B cell (primary cell): ENCODE data around the gene KCNK7. TPM values are rescaled to one million over a fixed set of nuclear protein-coding genes. Genes with fewer than 3 reads are reported as not detected.
A peak's percentile ranks its signal among the peaks of the same experiment; 100 is the strongest.

Experiments used
- ATAC-seq: fragments of 200-7000 bp; cut with Tn5 transposase; one replicate; pipeline ENCODE4 v1.10.0; 2021; ENCODE audit warnings: low read depth, mild to moderate bottlenecking, moderate number of reproducible peaks, moderate library complexity
- CTCF ChIA-PET: fragments of 350-600 bp; sonication (Branson Sonifier 250); formaldehyde crosslinking; loops from one replicate; lab custom pipeline; 2021; ENCODE audit warnings: antibody characterized with exemption, inconsistent platforms; lab: Charles Lee
- POLR2A ChIA-PET: fragments of 350-600 bp; sonication (Branson Sonifier 250); formaldehyde crosslinking; loops from one replicate; lab custom pipeline; 2021; ENCODE audit warnings: antibody characterized with exemption; lab: Charles Lee
- DNase-seq: peaks from one replicate; pipeline ENCODE4 v3.0.0; 2013
- H2AFZ ChIP-seq: 2 replicates; pipeline ENCODE4 v1.6.1; 2012; ENCODE audit warnings: mild to moderate bottlenecking, low read depth, low read length; ENCODE audit not compliant: insufficient read depth, poor library complexity, severe bottlenecking
- H3K27ac ChIP-seq, 2 donors: 1 replicate in 1 of 2; 2 replicates in 1 of 2; pipeline ENCODE4 v1.5.1; 2012 to 2013; ENCODE audit warnings: low read length in 2 of 2, mild to moderate bottlenecking in 2 of 2, moderate library complexity in 1 of 2
- H3K27me3 ChIP-seq, 4 experiments: fragments of 200-600 bp in 1 of 4; sonication (generic) in 1 of 4; replicated peaks in 1 of 4; 1 replicate in 2 of 4; 2 replicates in 2 of 4; pipeline versions ENCODE4 v1.6.1 to v1.7.0; 2013 to 2016; ENCODE audit warnings: low read length in 3 of 4, mild to moderate bottlenecking in 2 of 4, mixed read lengths in 1 of 4, moderate library complexity in 1 of 4; ENCODE audit not compliant: insufficient read depth in 4 of 4, control insufficient read depth in 3 of 4; ENCODE audit errors: control extremely low read depth in 1 of 4
- H3K36me3 ChIP-seq, 2 experiments: replicated peaks in 1 of 2; 1 replicate in 1 of 2; 2 replicates in 1 of 2; pipeline versions ENCODE4 v1.6.1 to v1.7.1; 2013; ENCODE audit warnings: low read length in 1 of 2; ENCODE audit not compliant: insufficient read depth in 2 of 2, control insufficient read depth in 1 of 2; ENCODE audit errors: control extremely low read depth in 1 of 2, extremely low read depth in 1 of 2
- H3K4me1 ChIP-seq, 2 donors: fragments of 200-600 bp in 1 of 2; sonication (generic) in 1 of 2; 1 replicate in 1 of 2; 2 replicates in 1 of 2; pipeline versions ENCODE4 v1.5.1 to v1.6.1; 2013 to 2017; ENCODE audit warnings: low read length in 2 of 2; ENCODE audit not compliant: control insufficient read depth in 2 of 2, insufficient read depth in 2 of 2
- H3K4me2 ChIP-seq: replicated peaks from 2 replicates; pipeline ENCODE3; 2012; ENCODE audit warnings: mild to moderate bottlenecking, low read depth, low read length; ENCODE audit not compliant: poor library complexity, severe bottlenecking
- H3K4me3 ChIP-seq, 5 experiments: fragments of 200-600 bp in 1 of 5; sonication (generic) in 1 of 5; 1 replicate in 3 of 5; 2 replicates in 2 of 5; pipeline versions ENCODE4 v1.5.1 to v1.7.0; 2011 to 2016; ENCODE audit warnings: low read length in 4 of 5, mild to moderate bottlenecking in 4 of 5, low read depth in 2 of 5, control low read depth in 1 of 5, moderate library complexity in 1 of 5; ENCODE audit not compliant: insufficient read depth in 1 of 5; ENCODE audit errors: control extremely low read depth in 1 of 5, extremely low read depth in 1 of 5
- H3K79me2 ChIP-seq: fragments of 200-600 bp; sonication (generic); one replicate; pipeline ENCODE4 v1.6.0; 2016; ENCODE audit warnings: low read length; ENCODE audit not compliant: control insufficient read depth, insufficient read depth
- H3K9ac ChIP-seq: fragments of 200-600 bp; sonication (generic); 2 replicates; pipeline ENCODE4 v1.6.1; 2017; ENCODE audit warnings: mild to moderate bottlenecking, low read length, moderate library complexity
- H3K9me3 ChIP-seq, 3 donors: one replicate each; pipeline versions ENCODE4 v1.6.1 to v1.7.1; 2013; ENCODE audit warnings: low read length in 2 of 3; ENCODE audit not compliant: control insufficient read depth in 2 of 3, insufficient read depth in 1 of 3; ENCODE audit errors: control extremely low read depth in 1 of 3
- H4K20me1 ChIP-seq: 2 replicates; pipeline ENCODE4 v1.6.0; 2012; ENCODE audit warnings: mild to moderate bottlenecking, low read length; ENCODE audit not compliant: insufficient read depth, control insufficient read depth, poor library complexity, severe bottlenecking
- H3K27ac Mint-ChIP-seq: one replicate; pipeline ENCODE4 v1.8.0; 2021; ENCODE audit warnings: mixed read lengths
- H3K27me3 Mint-ChIP-seq: one replicate; pipeline ENCODE4 v1.8.0; 2021; ENCODE audit warnings: mixed read lengths
- H3K4me1 Mint-ChIP-seq: one replicate; pipeline ENCODE4 v1.8.0; 2021; ENCODE audit warnings: mixed read lengths
- H3K4me3 Mint-ChIP-seq: one replicate; pipeline ENCODE4 v1.8.0; 2021; ENCODE audit warnings: mixed read lengths
- H3K9me3 Mint-ChIP-seq: one replicate; pipeline ENCODE4 v1.8.0; 2022; ENCODE audit warnings: mixed read lengths; ENCODE audit not compliant: insufficient read depth
- CTCF ChIP-seq: fragments of 200-600 bp; IDR thresholded peaks from one replicate; pipeline ENCODE4 v1.8.0; 2022; ENCODE audit warnings: antibody characterized with exemption, mild to moderate bottlenecking
- EZH2 ChIP-seq: IDR thresholded peaks from 2 replicates; pipeline ENCODE4 v1.6.1; 2012; ENCODE audit warnings: borderline replicate concordance, low read depth, mild to moderate bottlenecking, moderate library complexity, low read length; ENCODE audit not compliant: insufficient read depth, poor library complexity, severe bottlenecking
- WGBS: methylation state at CpG from one replicate; pipeline ENCODE4 v1.1.5; 2013; ENCODE audit warnings: missing lambda C conversion rate; ENCODE audit not compliant: insufficient coverage; 5-methylcytosine and 5-hydroxymethylcytosine counted together
- intact Hi-C: fragments of 100-400 bp; cut with micrococcal nuclease; formaldehyde crosslinking; loops from one replicate; pipeline ENCODE4 v1.10.0; 2022
- polyA plus RNA-seq: library from polyadenylated mRNA; depleted of rRNA; stranded (reverse); fragments of >200 nt; gene quantifications from 2 replicates; pipeline ENCODE4 v1.2.3, GENCODE V29; 2012
- total RNA-seq, 2 donors: library from RNA; stranded (reverse); fragments of 120-200 nt in 1 of 2; gene quantifications; 1 replicate in 1 of 2; 2 replicates in 1 of 2; pipeline versions ENCODE4 v1.2.3 to v1.2.4, GENCODE V29; 2013 to 2022

The KCNK7 gene
- total and polyA plus RNA-seq, 2 donors (not counting 1 experiment from before 2014, with no cell fraction given): 2.2 to 3.5 TPM

GRCh38 chr11:65569973-65570918 is 25.4 kb downstream of the KCNK7 start, which contains the start of gene ZNRD2:
TSS of gene ZNRD2 (plus strand) at chr11:65570477. CDS start at chr11:65570492, 15 bp downstream.
- ChIA-PET POLR2A (interaction anchor here (0.5 to 1.5 kb wide), 12 partner anchors 18 to 709 kb away, joined by 3 to 16 read pairs (median 4); partner anchors contain the start of genes PCNX3, RELA and SCYL1), CTCF (interaction anchor here (0.6 to 5.1 kb wide), 13 partner anchors 10 to 318 kb away, joined by 3 to 86 read pairs (median 5); partner anchors contain the start of genes FIBP and KCNK7)
- H3K27ac ChIP-seq: peak within 1 kb of the TSS; percentile 96 to 97
- peaks cover 39% of the 10 kb centered on the region for H4K20me1 ChIP-seq
- H3K36me3 ChIP-seq: peaks cover 0 to 6% of the 10 kb centered on the region in 2 experiments
- peaks cover 58 to 77% of the 10 kb centered on the region in 2 donors for H3K4me1 ChIP-seq
- no peaks in the 10 kb centered on the region for H3K9me3 Mint-ChIP-seq
- peak within 1 kb of the TSS; percentile 100 for H3K4me2 ChIP-seq
- H3K27me3 ChIP-seq: no peaks in the 10 kb centered on the region
- H2AFZ ChIP-seq: peak within 1 kb of the TSS; percentile 75
- H3K9me3 ChIP-seq: no peaks in the 10 kb centered on the region
- TF ChIP-seq CTCF: peak; percentile 48
- no peak for TF ChIP-seq EZH2
- intact Hi-C loops: loop anchor here (1.0 to 10.0 kb wide), 13 partner anchors 12 to 825 kb away; partner anchors contain the start of genes BANF1, EIF1AD, KAT5 and LTBP3
- ATAC-seq (peak; percentile 67), DNase-seq (peak; percentile 99)
- peak within 1 kb of the TSS; percentile 99 for H3K4me3 Mint-ChIP-seq
- H3K27ac Mint-ChIP-seq: peak within 1 kb of the TSS; percentile 99
- peaks cover 75% of the 10 kb centered on the region for H3K4me1 Mint-ChIP-seq
- peaks cover 65% of the 10 kb centered on the region for H3K79me2 ChIP-seq
- H3K27me3 Mint-ChIP-seq: no peaks in the 10 kb centered on the region
- H3K4me3 ChIP-seq: peak within 1 kb of the TSS; percentile 58 to 89 (median 83)
- WGBS: under 1% methylated on average over 79 of the region's 89 CpGs
- H3K9ac ChIP-seq: peak within 1 kb of the TSS; percentile 83
